Measurements from ENCODE around the gene ZNF813.
A peak's percentile ranks its signal among the peaks of the same experiment; 100 is the strongest.
"Not testable (repeated sequence)": the region's sequence is repeated elsewhere in the genome, so short reads cannot be mapped to it uniquely, and the experiment has no call there.

ZNF813 gene

GRCh38 chr19:53506728-53507127, 39.2 kb downstream of the ZNF813 start:
- no peak for DNase-seq
- no peaks in the 10 kb centered on the region for H3K9me3 ChIP-seq (ENCODE audit: control insufficient read depth, low read length)

GRCh38 chr19:53507523-53508442, 40.2 kb downstream of the ZNF813 start:
- no peaks in the 10 kb centered on the region for H3K27me3 ChIP-seq (replicated peaks; ENCODE audit: control insufficient read depth, insufficient read depth, low read length, poor library complexity, severe bottlenecking)
- H3K36me3 ChIP-seq (ENCODE audit: control insufficient read depth, insufficient read depth, low read length) = no peaks in the 10 kb centered on the region
- DNase-seq = no peak
- no peaks in the 10 kb centered on the region for H3K4me1 ChIP-seq (ENCODE audit: control insufficient read depth, insufficient read depth, low read length, poor library complexity, severe bottlenecking)
- H3K4me3 ChIP-seq (ENCODE audit: insufficient read depth, low read depth, low read length, poor library complexity, severe bottlenecking) = no peak overlapping the region
- no peaks in the 10 kb centered on the region for H3K9me3 ChIP-seq (ENCODE audit: control insufficient read depth, low read length)
- H3K27ac ChIP-seq (ENCODE audit: insufficient read depth, low read length, poor library complexity, severe bottlenecking) = no peak overlapping the region

More at GRCh38 chr19:53506728-53507127, 39.2 kb downstream of the ZNF813 start:
- no peak overlapping the region for H3K4me3 ChIP-seq (ENCODE audit: insufficient read depth, low read depth, low read length, poor library complexity, severe bottlenecking)
- no peaks in the 10 kb centered on the region for H3K27me3 ChIP-seq (replicated peaks; ENCODE audit: control insufficient read depth, insufficient read depth, low read length, poor library complexity, severe bottlenecking)
- H3K4me1 ChIP-seq (ENCODE audit: control insufficient read depth, insufficient read depth, low read length, poor library complexity, severe bottlenecking) = no peaks in the 10 kb centered on the region
- H3K27ac ChIP-seq (ENCODE audit: insufficient read depth, low read length, poor library complexity, severe bottlenecking) = no peak overlapping the region
- no peaks in the 10 kb centered on the region for H3K36me3 ChIP-seq (ENCODE audit: control insufficient read depth, insufficient read depth, low read length)

- no peaks in the 10 kb centered on the region for H3K9me3 ChIP-seq (ENCODE audit: control insufficient read depth, low read length)
- no peak for DNase-seq
- H3K4me3 ChIP-seq (ENCODE audit: insufficient read depth, low read depth, low read length, poor library complexity, severe bottlenecking) = no peak overlapping the region
- no peaks in the 10 kb centered on the region for H3K27me3 ChIP-seq (replicated peaks; ENCODE audit: control insufficient read depth, insufficient read depth, low read length, poor library complexity, severe bottlenecking)
- H3K4me1 ChIP-seq (ENCODE audit: control insufficient read depth, insufficient read depth, low read length, poor library complexity, severe bottlenecking) = no peaks in the 10 kb centered on the region
- no peak overlapping the region for H3K27ac ChIP-seq (ENCODE audit: insufficient read depth, low read length, poor library complexity, severe bottlenecking)
- H3K36me3 ChIP-seq (ENCODE audit: control insufficient read depth, insufficient read depth, low read length) = no peaks in the 10 kb centered on the region
These were observed 41.9 kb downstream of the ZNF813 start for GRCh38 chr19:53509443-53509842.

- Histone ChIP-seq H3K27me3 (replicated peaks; ENCODE audit: control insufficient read depth, insufficient read depth, low read length, poor library complexity, severe bottlenecking) (no peaks in the 10 kb centered on the region), H3K4me3 (ENCODE audit: insufficient read depth, low read depth, low read length, poor library complexity, severe bottlenecking) (no peak overlapping the region), H3K4me1 (ENCODE audit: control insufficient read depth, insufficient read depth, low read length, poor library complexity, severe bottlenecking) (no peaks in the 10 kb centered on the region), H3K9me3 (ENCODE audit: control insufficient read depth, low read length) (no peaks in the 10 kb centered on the region), H3K36me3 (ENCODE audit: control insufficient read depth, insufficient read depth, low read length) (no peaks in the 10 kb centered on the region), H3K27ac (ENCODE audit: insufficient read depth, low read length, poor library complexity, severe bottlenecking) (no peak overlapping the region)
- DNase-seq = no peak
These were observed 42.3 kb downstream of the ZNF813 start for GRCh38 chr19:53509845-53510244.

- Histone ChIP-seq H3K9me3 (ENCODE audit: control insufficient read depth, low read length) (no peaks in the 10 kb centered on the region), H3K4me1 (ENCODE audit: control insufficient read depth, insufficient read depth, low read length, poor library complexity, severe bottlenecking) (no peaks in the 10 kb centered on the region), H3K4me3 (ENCODE audit: insufficient read depth, low read depth, low read length, poor library complexity, severe bottlenecking) (no peak overlapping the region), H3K36me3 (ENCODE audit: control insufficient read depth, insufficient read depth, low read length) (no peaks in the 10 kb centered on the region), H3K27me3 (replicated peaks; ENCODE audit: control insufficient read depth, insufficient read depth, low read length, poor library complexity, severe bottlenecking) (no peaks in the 10 kb centered on the region), H3K27ac (ENCODE audit: insufficient read depth, low read length, poor library complexity, severe bottlenecking) (no peak overlapping the region)
- no peak for DNase-seq
These were observed 43.8 kb downstream of the ZNF813 start for GRCh38 chr19:53511357-53511756.

- peak in 2 of 3 donors; percentile 6 to 38 for DNase-seq
- no peaks in the 10 kb centered on the region for H3K9me3 ChIP-seq (ENCODE audit: control insufficient read depth, low read length)
- H3K4me3 ChIP-seq (ENCODE audit: insufficient read depth, low read depth, low read length, poor library complexity, severe bottlenecking) = no peak overlapping the region
- no peaks in the 10 kb centered on the region for H3K27me3 ChIP-seq (replicated peaks; ENCODE audit: control insufficient read depth, insufficient read depth, low read length, poor library complexity, severe bottlenecking)
- H3K4me1 ChIP-seq (ENCODE audit: control insufficient read depth, insufficient read depth, low read length, poor library complexity, severe bottlenecking) = no peaks in the 10 kb centered on the region
- no peaks in the 10 kb centered on the region for H3K36me3 ChIP-seq (ENCODE audit: control insufficient read depth, insufficient read depth, low read length)
- no peak overlapping the region for H3K27ac ChIP-seq (ENCODE audit: insufficient read depth, low read length, poor library complexity, severe bottlenecking)
These were observed 44.4 kb downstream of the ZNF813 start for GRCh38 chr19:53511933-53512374.

GRCh38 chr19:53515047-53515446, 47.5 kb downstream of the ZNF813 start:
- H3K4me1 ChIP-seq (ENCODE audit: control insufficient read depth, insufficient read depth, low read length, poor library complexity, severe bottlenecking); H3K27ac ChIP-seq (ENCODE audit: insufficient read depth, low read length, poor library complexity, severe bottlenecking); H3K9me3 ChIP-seq (ENCODE audit: control insufficient read depth, low read length); H3K4me3 ChIP-seq (ENCODE audit: insufficient read depth, low read depth, low read length, poor library complexity, severe bottlenecking); DNase-seq; H3K36me3 ChIP-seq (ENCODE audit: control insufficient read depth, insufficient read depth, low read length); H3K27me3 ChIP-seq (replicated peaks; ENCODE audit: control insufficient read depth, insufficient read depth, low read length, poor library complexity, severe bottlenecking): not testable (repeated sequence)

GRCh38 chr19:53517114-53517741, 49.7 kb downstream of the ZNF813 start:
- DNase-seq = no peak
- Histone ChIP-seq H3K27ac (ENCODE audit: insufficient read depth, low read length, poor library complexity, severe bottlenecking) (no peak overlapping the region), H3K27me3 (replicated peaks; ENCODE audit: control insufficient read depth, insufficient read depth, low read length, poor library complexity, severe bottlenecking) (no peaks in the 10 kb centered on the region), H3K36me3 (ENCODE audit: control insufficient read depth, insufficient read depth, low read length) (no peaks in the 10 kb centered on the region), H3K4me1 (ENCODE audit: control insufficient read depth, insufficient read depth, low read length, poor library complexity, severe bottlenecking) (peaks cover 7% of the 10 kb centered on the region), H3K9me3 (ENCODE audit: control insufficient read depth, low read length) (no peaks in the 10 kb centered on the region), H3K4me3 (ENCODE audit: insufficient read depth, low read depth, low read length, poor library complexity, severe bottlenecking) (no peak overlapping the region)

- no peak overlapping the region for H3K27ac ChIP-seq (ENCODE audit: insufficient read depth, low read length, poor library complexity, severe bottlenecking)
- no peak overlapping the region for H3K4me3 ChIP-seq (ENCODE audit: insufficient read depth, low read depth, low read length, poor library complexity, severe bottlenecking)
- peaks cover 7% of the 10 kb centered on the region for H3K4me1 ChIP-seq (ENCODE audit: control insufficient read depth, insufficient read depth, low read length, poor library complexity, severe bottlenecking)
- no peaks in the 10 kb centered on the region for H3K9me3 ChIP-seq (ENCODE audit: control insufficient read depth, low read length)
- no peaks in the 10 kb centered on the region for H3K36me3 ChIP-seq (ENCODE audit: control insufficient read depth, insufficient read depth, low read length)
- H3K27me3 ChIP-seq (replicated peaks; ENCODE audit: control insufficient read depth, insufficient read depth, low read length, poor library complexity, severe bottlenecking) = no peaks in the 10 kb centered on the region
- no peak for DNase-seq
These were observed 50.6 kb downstream of the ZNF813 start for GRCh38 chr19:53518121-53518520.

GRCh38 chr19:53518716-53519115, 51.2 kb downstream of the ZNF813 start:
- H3K4me1 ChIP-seq (ENCODE audit: control insufficient read depth, insufficient read depth, low read length, poor library complexity, severe bottlenecking) = peaks cover 7% of the 10 kb centered on the region
- H3K9me3 ChIP-seq (ENCODE audit: control insufficient read depth, low read length) = no peaks in the 10 kb centered on the region
- no peak overlapping the region for H3K4me3 ChIP-seq (ENCODE audit: insufficient read depth, low read depth, low read length, poor library complexity, severe bottlenecking)
- H3K36me3 ChIP-seq (ENCODE audit: control insufficient read depth, insufficient read depth, low read length) = no peaks in the 10 kb centered on the region
- no peak overlapping the region for H3K27ac ChIP-seq (ENCODE audit: insufficient read depth, low read length, poor library complexity, severe bottlenecking)
- no peaks in the 10 kb centered on the region for H3K27me3 ChIP-seq (replicated peaks; ENCODE audit: control insufficient read depth, insufficient read depth, low read length, poor library complexity, severe bottlenecking)
- DNase-seq = no peak
